Caco-2 (cell line): ENCODE measurements around the gene PTP4A1. TPM values are rescaled to one million over a fixed set of nuclear protein-coding genes. Genes with fewer than 3 reads are reported as not detected.

ENCODE experiments used
- BruUV-seq: library from RNA; stranded (reverse); fragments of 400-500 nt; replicated peaks from 2 replicates; lab custom pipeline; 2021; lab: Mats Ljungman, UMichigan
- CTCF ChIA-PET: fragments of 300-600 bp; sonication (Branson Sonifier 250); formaldehyde crosslinking; loops from one replicate; lab custom pipeline; 2022; ENCODE audit warnings: antibody characterized with exemption; lab: Charles Lee
- POLR2A ChIA-PET: fragments of 300-600 bp; sonication (Branson Sonifier 250); formaldehyde crosslinking; loops from one replicate; lab custom pipeline; 2022; ENCODE audit warnings: antibody characterized with exemption; lab: Charles Lee
- DNase-seq, 2 experiments: peaks; one replicate each; pipeline versions ENCODE4 v3.0.0 to v3.0.0-alpha.2; 2020 to 2022
- H3K27me3 ChIP-seq: replicated peaks from 2 replicates; pipeline ENCODE4 v1.6.0; 2011; ENCODE audit warnings: low read length; ENCODE audit not compliant: control insufficient read depth, insufficient read depth
- H3K36me3 ChIP-seq: 2 replicates; pipeline ENCODE4 v1.5.1; 2011; ENCODE audit warnings: low read length; ENCODE audit not compliant: control insufficient read depth, insufficient read depth
- H3K4me1 ChIP-seq: fragments of 250-450 bp; sonication (Bioruptor Pico); 2 replicates; pipeline ENCODE4 v1.5.1; 2020; ENCODE audit warnings: mild to moderate bottlenecking
- H3K4me3 ChIP-seq: 2 replicates; pipeline ENCODE4 v1.5.1; 2011; ENCODE audit warnings: low read depth, mild to moderate bottlenecking, control low read depth, low read length
- H3K9me3 ChIP-seq: fragments of 250-450 bp; sonication (Bioruptor Pico); 2 replicates; pipeline ENCODE4 v1.5.1; 2020; ENCODE audit warnings: mild to moderate bottlenecking, moderate library complexity
- H3K27ac Mint-ChIP-seq: one replicate; pipeline ENCODE4 v1.8.0; 2022; ENCODE audit warnings: mixed read lengths; ENCODE audit not compliant: unreplicated experiment
- H3K27me3 Mint-ChIP-seq: one replicate; pipeline ENCODE4 v1.8.0; 2022; ENCODE audit warnings: mixed read lengths; ENCODE audit not compliant: insufficient read depth, unreplicated experiment
- H3K36me3 Mint-ChIP-seq: one replicate; pipeline ENCODE4 v1.8.0; 2022; ENCODE audit warnings: mild to moderate bottlenecking, mixed read lengths; ENCODE audit not compliant: insufficient read depth, unreplicated experiment
- H3K4me1 Mint-ChIP-seq: one replicate; pipeline ENCODE4 v1.8.0; 2022; ENCODE audit warnings: low read depth, mixed read lengths; ENCODE audit not compliant: unreplicated experiment
- H3K4me3 Mint-ChIP-seq: one replicate; pipeline ENCODE4 v1.8.0; 2022; ENCODE audit warnings: mild to moderate bottlenecking, moderate library complexity, mixed read lengths; ENCODE audit not compliant: unreplicated experiment
- H3K9me3 Mint-ChIP-seq: one replicate; pipeline ENCODE4 v1.8.0; 2022; ENCODE audit warnings: mixed read lengths; ENCODE audit not compliant: unreplicated experiment
- CTCF ChIP-seq, 2 experiments: fragments of 200-600 bp in 1 of 2; IDR thresholded peaks; 1 replicate in 1 of 2; 2 replicates in 1 of 2; pipeline versions ENCODE4 v1.5.1 to v1.8.0; 2011 to 2022; ENCODE audit warnings: antibody characterized with exemption in 1 of 2, control low read depth in 1 of 2, inconsistent platforms in 1 of 2, low read depth in 1 of 2, low read length in 1 of 2, mild to moderate bottlenecking in 1 of 2, moderate library complexity in 1 of 2; ENCODE audit not compliant: insufficient read depth in 1 of 2, severe bottlenecking in 1 of 2, unreplicated experiment in 1 of 2
- intact Hi-C: fragments of 100-400 bp; cut with micrococcal nuclease; formaldehyde crosslinking; loops from one replicate; pipeline ENCODE4 v1.10.0; 2022; ENCODE audit not compliant: unreplicated experiment
- total RNA-seq: library from RNA; stranded (reverse); gene quantifications from 2 replicates; pipeline ENCODE4 v1.2.3, GENCODE V29; 2022

PTP4A1 gene
- total RNA-seq, 1 experiment from 2014 or later: 129 TPM

- Histone ChIP-seq H3K36me3 (no peaks in the 10 kb centered on the region), H3K27me3 (no peaks in the 10 kb centered on the region), H3K4me3 (no peak overlapping the region), H3K9me3 (no peaks in the 10 kb centered on the region), H3K4me1 (peaks cover 19% of the 10 kb centered on the region)
- BruUV-seq: no TSS peak
- no peak overlapping the region for H3K27ac Mint-ChIP-seq
- ChIA-PET POLR2A (no interaction called here), CTCF (no interaction called here)
- H3K9me3 Mint-ChIP-seq: no peaks in the 10 kb centered on the region
- intact Hi-C loops: no loop called here
- no peak overlapping the region for H3K4me3 Mint-ChIP-seq
- TF ChIP-seq CTCF (IDR thresholded peaks at IDR 0.05; ENCODE audit: insufficient read depth in 1 of 2, low read depth in 1 of 2, low read length in 1 of 2, severe bottlenecking in 1 of 2, unreplicated experiment in 1 of 2): no peak
- H3K36me3 Mint-ChIP-seq: peaks cover 8% of the 10 kb centered on the region
- H3K27me3 Mint-ChIP-seq: no peaks in the 10 kb centered on the region
- DNase-seq: no peak
- peaks cover 41% of the 10 kb centered on the region for H3K4me1 Mint-ChIP-seq
These were observed 11.4 kb upstream of the PTP4A1 start for GRCh38 chr6:63560801-63561287.

- Mint-ChIP-seq H3K4me3 (no peak overlapping the region), H3K36me3 (peaks cover 8% of the 10 kb centered on the region), H3K27ac (no peak overlapping the region), H3K9me3 (no peaks in the 10 kb centered on the region), H3K4me1 (peaks cover 45% of the 10 kb centered on the region), H3K27me3 (no peaks in the 10 kb centered on the region)
- no peak overlapping the region for H3K4me3 ChIP-seq
- no peaks in the 10 kb centered on the region for H3K36me3 ChIP-seq
- TF ChIP-seq CTCF (IDR thresholded peaks at IDR 0.05; ENCODE audit: insufficient read depth in 1 of 2, low read depth in 1 of 2, low read length in 1 of 2, severe bottlenecking in 1 of 2, unreplicated experiment in 1 of 2): no peak
- ChIA-PET CTCF (no interaction called here), POLR2A (no interaction called here)
- intact Hi-C loops: no loop called here
- no peak for DNase-seq
- no TSS peak for BruUV-seq
- no peaks in the 10 kb centered on the region for H3K9me3 ChIP-seq
- peaks cover 23% of the 10 kb centered on the region for H3K4me1 ChIP-seq
- no peaks in the 10 kb centered on the region for H3K27me3 ChIP-seq
These were observed 11.0 kb upstream of the PTP4A1 start for GRCh38 chr6:63561288-63561687.

GRCh38 chr6:63563235-63563634 lies 9.0 kb upstream of the PTP4A1 start:
- H3K27me3 ChIP-seq: no peaks in the 10 kb centered on the region
- no peak for TF ChIP-seq CTCF (IDR thresholded peaks at IDR 0.05; ENCODE audit: insufficient read depth in 1 of 2, low read depth in 1 of 2, low read length in 1 of 2, severe bottlenecking in 1 of 2, unreplicated experiment in 1 of 2)
- no TSS peak for BruUV-seq
- no peak overlapping the region for H3K4me3 ChIP-seq
- CTCF ChIA-PET: no interaction called here
- Mint-ChIP-seq H3K4me3 (no peak overlapping the region), H3K27me3 (no peaks in the 10 kb centered on the region), H3K27ac (peak overlapping the region; percentile 5), H3K4me1 (peaks cover 48% of the 10 kb centered on the region), H3K9me3 (no peaks in the 10 kb centered on the region), H3K36me3 (peaks cover 4% of the 10 kb centered on the region)
- no peak for DNase-seq
- H3K4me1 ChIP-seq: peaks cover 38% of the 10 kb centered on the region
- no peaks in the 10 kb centered on the region for H3K9me3 ChIP-seq
- no peaks in the 10 kb centered on the region for H3K36me3 ChIP-seq
- intact Hi-C loops: no loop called here
- POLR2A ChIA-PET: no interaction called here
